Parathyroid adenoma (tissue), 2 donors: ENCODE measurements around the gene FAM234B.
"Not testable (repeated sequence)": the region's sequence is repeated elsewhere in the genome, so short reads cannot be mapped to it uniquely, and the experiment has no call there.

Experiments used
- H2AFZ ChIP-seq: fragments of 300-600 bp; sonication (generic); one replicate; pipeline ENCODE4 v1.7.0; 2017; ENCODE audit warnings: antibody characterized with exemption, mild to moderate bottlenecking
- H3K27ac ChIP-seq: fragments of 300-600 bp; sonication (generic); one replicate; pipeline ENCODE4 v1.7.0; 2017
- H3K27me3 ChIP-seq: fragments of 300-600 bp; sonication (generic); one replicate; pipeline ENCODE4 v1.7.0; 2017; ENCODE audit warnings: low read length; ENCODE audit not compliant: control insufficient read depth, insufficient read depth
- H3K36me3 ChIP-seq: fragments of 300-600 bp; sonication (generic); one replicate; pipeline ENCODE4 v1.7.0; 2017; ENCODE audit warnings: low read length; ENCODE audit not compliant: control insufficient read depth, insufficient read depth
- H3K4me1 ChIP-seq: fragments of 300-600 bp; sonication (generic); one replicate; pipeline ENCODE4 v1.7.0; 2017; ENCODE audit warnings: control low read depth
- H3K4me2 ChIP-seq: fragments of 300-600 bp; sonication (generic); one replicate; pipeline ENCODE4 v1.7.0; 2017; ENCODE audit warnings: low read length
- H3K4me3 ChIP-seq: fragments of 300-600 bp; sonication (generic); one replicate; pipeline ENCODE4 v1.7.0; 2017; ENCODE audit warnings: low read depth, low read length
- H3K79me2 ChIP-seq: fragments of 300-600 bp; sonication (generic); one replicate; pipeline ENCODE4 v1.7.0; 2017; ENCODE audit warnings: control low read depth
- H3K9ac ChIP-seq: fragments of 300-600 bp; sonication (generic); one replicate; pipeline ENCODE4 v1.7.0; 2017; ENCODE audit warnings: mild to moderate bottlenecking
- H3K9me3 ChIP-seq: fragments of 300-600 bp; sonication (generic); one replicate; pipeline ENCODE4 v1.7.0; 2017; ENCODE audit warnings: low read length; ENCODE audit not compliant: control insufficient read depth
- CTCF ChIP-seq: fragments of 300-600 bp; sonication (generic); IDR thresholded peaks from one replicate; pipeline ENCODE4 v1.7.0; 2017; ENCODE audit warnings: antibody characterized with exemption, mild to moderate bottlenecking
- donor health status: primary hyperparathyroidism.

The FAM234B gene

GRCh38 chr12:13033476-13033875 is 10.7 kb upstream of the FAM234B start:
- Histone ChIP-seq H3K9me3 (no peaks in the 10 kb centered on the region), H3K36me3 (no peaks in the 10 kb centered on the region), H3K4me1 (no peaks in the 10 kb centered on the region), H3K27ac (no peak overlapping the region), H3K9ac (no peak overlapping the region), H3K79me2 (no peaks in the 10 kb centered on the region), H3K27me3 (no peaks in the 10 kb centered on the region), H3K4me2 (no peak overlapping the region), H2AFZ (no peak overlapping the region), H3K4me3 (no peak overlapping the region)
- TF ChIP-seq CTCF, result no peak

GRCh38 chr12:13035335-13035734 is 8.8 kb upstream of the FAM234B start:
- H3K4me2 ChIP-seq, H3K4me3 ChIP-seq, H3K27ac ChIP-seq, H3K4me1 ChIP-seq, H3K36me3 ChIP-seq, H3K27me3 ChIP-seq, H3K9me3 ChIP-seq, H2AFZ ChIP-seq, H3K79me2 ChIP-seq, H3K9ac ChIP-seq: not testable (repeated sequence)

- H3K4me1 ChIP-seq, result no peaks in the 10 kb centered on the region
- no peaks in the 10 kb centered on the region for H3K9me3 ChIP-seq
- TF ChIP-seq CTCF, result no peak
- no peak overlapping the region for H2AFZ ChIP-seq
- no peak overlapping the region for H3K27ac ChIP-seq
- H3K79me2 ChIP-seq, result no peaks in the 10 kb centered on the region
- no peak overlapping the region for H3K4me2 ChIP-seq
- H3K36me3 ChIP-seq, result no peaks in the 10 kb centered on the region
- no peaks in the 10 kb centered on the region for H3K27me3 ChIP-seq
- H3K4me3 ChIP-seq, result no peak overlapping the region
- no peak overlapping the region for H3K9ac ChIP-seq
Measured at GRCh38 chr12:13036881-13037280, 7.3 kb upstream of the FAM234B start.

GRCh38 chr12:13038491-13039161 is 5.6 kb upstream of the FAM234B start:
- no peaks in the 10 kb centered on the region for H3K27me3 ChIP-seq
- TF ChIP-seq CTCF, result no peak
- no peak overlapping the region for H3K9ac ChIP-seq
- no peak overlapping the region for H3K27ac ChIP-seq
- H2AFZ ChIP-seq, result no peak overlapping the region
- H3K4me2 ChIP-seq, result no peak overlapping the region
- H3K4me3 ChIP-seq, result no peak overlapping the region
- no peaks in the 10 kb centered on the region for H3K36me3 ChIP-seq
- H3K9me3 ChIP-seq, result no peaks in the 10 kb centered on the region
- H3K4me1 ChIP-seq, result no peaks in the 10 kb centered on the region
- no peaks in the 10 kb centered on the region for H3K79me2 ChIP-seq

GRCh38 chr12:13039328-13039956 is 4.7 kb upstream of the FAM234B start:
- Histone ChIP-seq H3K4me3 (no peak overlapping the region), H3K79me2 (peaks cover 2% of the 10 kb centered on the region), H2AFZ (no peak overlapping the region), H3K9ac (no peak overlapping the region), H3K27me3 (no peaks in the 10 kb centered on the region), H3K4me1 (no peaks in the 10 kb centered on the region), H3K27ac (no peak overlapping the region), H3K9me3 (no peaks in the 10 kb centered on the region), H3K4me2 (no peak overlapping the region), H3K36me3 (no peaks in the 10 kb centered on the region)
- no peak for TF ChIP-seq CTCF
